Parathyroid adenoma (tissue), 2 donors: ENCODE data around the gene MGAT4B.

ENCODE experiments used
- H2AFZ ChIP-seq: fragments of 300-600 bp; sonication (generic); one replicate; pipeline ENCODE4 v1.7.0; 2017; ENCODE audit warnings: antibody characterized with exemption, mild to moderate bottlenecking
- H3K27ac ChIP-seq: fragments of 300-600 bp; sonication (generic); one replicate; pipeline ENCODE4 v1.7.0; 2017
- H3K27me3 ChIP-seq: fragments of 300-600 bp; sonication (generic); one replicate; pipeline ENCODE4 v1.7.0; 2017; ENCODE audit warnings: low read length; ENCODE audit not compliant: control insufficient read depth, insufficient read depth
- H3K36me3 ChIP-seq: fragments of 300-600 bp; sonication (generic); one replicate; pipeline ENCODE4 v1.7.0; 2017; ENCODE audit warnings: low read length; ENCODE audit not compliant: control insufficient read depth, insufficient read depth
- H3K4me1 ChIP-seq: fragments of 300-600 bp; sonication (generic); one replicate; pipeline ENCODE4 v1.7.0; 2017; ENCODE audit warnings: control low read depth
- H3K4me2 ChIP-seq: fragments of 300-600 bp; sonication (generic); one replicate; pipeline ENCODE4 v1.7.0; 2017; ENCODE audit warnings: low read length
- H3K4me3 ChIP-seq: fragments of 300-600 bp; sonication (generic); one replicate; pipeline ENCODE4 v1.7.0; 2017; ENCODE audit warnings: low read depth, low read length
- H3K79me2 ChIP-seq: fragments of 300-600 bp; sonication (generic); one replicate; pipeline ENCODE4 v1.7.0; 2017; ENCODE audit warnings: control low read depth
- H3K9ac ChIP-seq: fragments of 300-600 bp; sonication (generic); one replicate; pipeline ENCODE4 v1.7.0; 2017; ENCODE audit warnings: mild to moderate bottlenecking
- H3K9me3 ChIP-seq: fragments of 300-600 bp; sonication (generic); one replicate; pipeline ENCODE4 v1.7.0; 2017; ENCODE audit warnings: low read length; ENCODE audit not compliant: control insufficient read depth
- TF ChIP-seq, protein P1 (sequence below): fragments of 300-600 bp; sonication (generic); IDR thresholded peaks from one replicate; pipeline ENCODE4 v1.7.0; 2017; ENCODE audit warnings: antibody characterized with exemption, mild to moderate bottlenecking
- donor health status: primary hyperparathyroidism.

MGAT4B gene

GRCh38 chr5:179840766-179841165 lies 34.1 kb upstream of the MGAT4B start:
- H3K36me3 ChIP-seq, result no peaks in the 10 kb centered on the region

GRCh38 chr5:179840321-179840720 lies 33.7 kb upstream of the MGAT4B start:
- no peak overlapping the region for H3K27ac ChIP-seq
- TF ChIP-seq, protein P1, sequence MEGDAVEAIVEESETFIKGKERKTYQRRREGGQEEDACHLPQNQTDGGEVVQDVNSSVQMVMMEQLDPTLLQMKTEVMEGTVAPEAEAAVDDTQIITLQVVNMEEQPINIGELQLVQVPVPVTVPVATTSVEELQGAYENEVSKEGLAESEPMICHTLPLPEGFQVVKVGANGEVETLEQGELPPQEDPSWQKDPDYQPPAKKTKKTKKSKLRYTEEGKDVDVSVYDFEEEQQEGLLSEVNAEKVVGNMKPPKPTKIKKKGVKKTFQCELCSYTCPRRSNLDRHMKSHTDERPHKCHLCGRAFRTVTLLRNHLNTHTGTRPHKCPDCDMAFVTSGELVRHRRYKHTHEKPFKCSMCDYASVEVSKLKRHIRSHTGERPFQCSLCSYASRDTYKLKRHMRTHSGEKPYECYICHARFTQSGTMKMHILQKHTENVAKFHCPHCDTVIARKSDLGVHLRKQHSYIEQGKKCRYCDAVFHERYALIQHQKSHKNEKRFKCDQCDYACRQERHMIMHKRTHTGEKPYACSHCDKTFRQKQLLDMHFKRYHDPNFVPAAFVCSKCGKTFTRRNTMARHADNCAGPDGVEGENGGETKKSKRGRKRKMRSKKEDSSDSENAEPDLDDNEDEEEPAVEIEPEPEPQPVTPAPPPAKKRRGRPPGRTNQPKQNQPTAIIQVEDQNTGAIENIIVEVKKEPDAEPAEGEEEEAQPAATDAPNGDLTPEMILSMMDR, result no peak
- H2AFZ ChIP-seq, result no peak overlapping the region
- no peaks in the 10 kb centered on the region for H3K9me3 ChIP-seq
- no peak overlapping the region for H3K4me2 ChIP-seq
- H3K36me3 ChIP-seq, result no peaks in the 10 kb centered on the region
- no peak overlapping the region for H3K4me3 ChIP-seq
- no peak overlapping the region for H3K9ac ChIP-seq
- H3K27me3 ChIP-seq, result no peaks in the 10 kb centered on the region
- H3K4me1 ChIP-seq, result no peaks in the 10 kb centered on the region
- H3K79me2 ChIP-seq, result no peaks in the 10 kb centered on the region

More at GRCh38 chr5:179840766-179841165, 34.1 kb upstream of the MGAT4B start:
- H3K27ac ChIP-seq, result no peak overlapping the region
- H3K4me3 ChIP-seq, result no peak overlapping the region
- no peak overlapping the region for H3K9ac ChIP-seq
- TF ChIP-seq, protein P1, result no peak
- no peaks in the 10 kb centered on the region for H3K9me3 ChIP-seq
- H3K4me1 ChIP-seq, result no peaks in the 10 kb centered on the region
- H3K79me2 ChIP-seq, result no peaks in the 10 kb centered on the region
- no peak overlapping the region for H3K4me2 ChIP-seq
- no peaks in the 10 kb centered on the region for H3K27me3 ChIP-seq
- no peak overlapping the region for H2AFZ ChIP-seq

DNA sequence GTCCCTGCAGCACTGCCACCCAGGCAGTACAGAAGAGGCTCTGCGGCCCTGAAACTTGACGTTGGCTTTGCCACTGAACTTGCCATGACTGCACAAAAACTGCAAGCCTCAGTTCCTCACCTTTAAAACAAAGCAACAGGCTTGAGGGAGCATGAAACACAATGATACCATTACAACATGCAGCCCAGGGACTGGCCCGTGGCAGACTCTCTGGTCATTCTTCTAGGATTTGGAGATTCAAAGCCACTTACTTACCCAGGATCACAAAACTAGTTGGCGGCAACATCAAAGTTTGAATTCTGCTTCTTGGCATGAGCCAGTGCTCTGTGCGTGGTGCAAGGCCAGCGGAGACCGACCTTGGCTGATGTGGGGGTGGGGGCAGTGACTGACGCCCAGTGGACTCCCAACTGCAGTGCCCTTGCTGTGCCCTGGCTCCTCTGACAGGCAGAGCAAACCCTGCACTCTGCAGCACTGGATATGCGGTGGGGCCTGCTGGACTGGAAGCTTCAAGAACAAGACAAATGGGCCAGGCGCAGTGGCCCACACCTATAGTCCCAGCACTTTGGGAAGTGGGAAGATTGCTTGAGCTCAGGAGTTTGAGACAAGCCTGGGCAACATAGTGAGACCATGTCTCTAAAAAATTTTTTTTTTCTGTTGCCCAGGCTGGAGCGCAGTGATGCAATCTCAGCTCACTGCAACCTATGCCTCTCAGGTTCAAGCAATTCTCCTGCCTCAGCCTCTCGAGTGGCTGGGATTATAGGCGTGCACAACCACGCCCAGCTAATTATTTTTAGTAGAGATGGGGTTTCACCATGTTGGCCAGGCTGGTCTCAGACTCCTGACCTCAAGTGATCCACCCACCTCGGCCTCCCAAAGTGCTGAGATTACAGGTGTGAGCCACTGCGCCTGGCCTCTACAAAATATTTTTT lies 32.9 kb upstream of the MGAT4B start:
- Histone ChIP-seq H3K4me2 (no peak overlapping the region), H3K4me1 (no peaks in the 10 kb centered on the region), H3K36me3 (no peaks in the 10 kb centered on the region), H3K9me3 (no peaks in the 10 kb centered on the region), H3K4me3 (no peak overlapping the region), H3K9ac (no peak overlapping the region), H3K27ac (no peak overlapping the region), H3K79me2 (no peaks in the 10 kb centered on the region), H3K27me3 (no peaks in the 10 kb centered on the region), H2AFZ (no peak overlapping the region)
- TF ChIP-seq, protein P1, result no peak

DNA sequence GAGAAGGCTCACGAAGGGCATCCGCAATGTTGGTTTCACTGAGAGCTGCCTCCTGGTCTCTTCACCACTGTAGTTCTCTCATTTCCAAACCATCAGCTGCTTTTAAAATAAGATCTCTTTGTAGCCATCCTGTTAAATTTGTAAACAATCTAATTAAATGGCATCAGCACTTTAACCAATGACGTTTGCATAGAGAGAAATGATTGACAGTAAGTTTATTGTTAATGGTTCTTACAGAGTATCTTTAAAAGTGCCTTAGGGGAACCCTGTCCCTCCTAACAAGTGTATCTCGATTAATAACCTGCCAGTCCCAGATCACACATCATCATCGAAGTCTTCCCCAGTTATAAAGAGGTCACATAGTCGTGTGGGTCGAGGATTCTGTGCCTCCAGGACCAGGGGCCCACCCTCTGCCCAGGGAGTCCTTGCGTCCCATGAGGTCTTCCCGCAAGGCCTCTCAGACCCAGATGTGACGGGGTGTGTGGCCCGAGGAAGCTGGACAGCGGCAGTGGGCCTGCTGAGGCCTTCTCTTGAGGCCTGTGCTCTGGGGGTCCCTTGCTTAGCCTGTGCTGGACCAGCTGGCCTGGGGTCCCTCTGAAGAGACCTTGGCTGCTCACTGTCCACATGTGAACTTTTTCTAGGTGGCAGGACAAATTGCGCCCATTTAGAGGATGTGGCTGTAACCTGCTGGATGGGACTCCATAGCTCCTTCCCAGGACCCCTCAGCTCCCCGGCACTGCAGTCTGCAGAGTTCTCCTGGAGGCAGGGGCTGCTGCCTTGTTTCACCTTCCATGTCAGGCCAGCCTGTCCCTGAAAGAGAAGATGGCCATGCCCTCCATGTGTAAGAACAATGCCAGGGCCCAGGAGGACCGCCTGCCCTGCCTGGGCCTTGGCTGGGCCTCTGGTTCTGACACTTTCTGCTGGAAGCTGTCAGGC lies 30.7 kb upstream of the MGAT4B start:
- no peaks in the 10 kb centered on the region for H3K79me2 ChIP-seq
- no peak overlapping the region for H3K4me2 ChIP-seq
- no peaks in the 10 kb centered on the region for H3K27me3 ChIP-seq
- H3K4me1 ChIP-seq, result no peaks in the 10 kb centered on the region
- H3K36me3 ChIP-seq, result no peaks in the 10 kb centered on the region
- H3K9me3 ChIP-seq, result no peaks in the 10 kb centered on the region
- no peak overlapping the region for H2AFZ ChIP-seq
- TF ChIP-seq, protein P1, result no peak
- no peak overlapping the region for H3K4me3 ChIP-seq
- no peak overlapping the region for H3K27ac ChIP-seq
- H3K9ac ChIP-seq, result no peak overlapping the region
